HG03575 (cell line): ENCODE results near the gene STAT5B.

Source experiments
- ATAC-seq: cut with Tn5 transposase; IDR thresholded peaks from one replicate; pipeline ENCODE4 v1.9.1; 2021; ENCODE audit not compliant: unreplicated experiment, insufficient number of reproducible peaks, low FRiP score; ENCODE audit errors: extremely low read depth

The STAT5B gene

GRCh38 chr17:42169351-42169750, 106.8 kb downstream of the STAT5B start:
- no peak for ATAC-seq

GRCh38 chr17:42167807-42168206, 108.4 kb downstream of the STAT5B start:
- no peak for ATAC-seq

DNA sequence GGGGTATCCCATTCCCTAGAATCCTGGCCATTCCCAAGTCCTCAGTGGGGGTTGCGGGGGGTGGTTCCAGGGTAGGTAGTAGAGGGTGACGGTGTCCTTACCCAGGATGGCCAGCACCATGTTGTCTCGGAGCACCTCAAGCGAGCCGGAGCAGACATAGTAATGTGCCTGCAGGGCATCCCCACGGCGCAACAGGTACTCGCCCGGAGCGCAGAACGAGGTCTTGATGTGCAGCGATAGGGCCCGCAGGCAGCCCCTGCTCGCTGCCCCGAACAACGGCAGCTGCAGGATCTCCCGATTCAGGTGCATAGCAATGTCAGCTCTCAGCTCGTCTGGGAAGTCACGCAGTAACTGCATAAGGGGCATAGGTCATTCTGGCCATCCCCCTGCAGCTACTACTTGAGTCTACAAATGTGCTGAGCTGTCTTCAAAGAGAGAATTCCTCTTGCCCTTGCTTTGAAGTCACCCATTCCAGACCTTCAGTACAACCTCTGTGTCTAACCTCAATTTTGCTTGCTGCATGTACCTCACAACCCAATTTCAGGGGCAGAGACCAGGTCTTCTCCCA, 109.9 kb downstream of the STAT5B start:
- no peak for ATAC-seq

DNA sequence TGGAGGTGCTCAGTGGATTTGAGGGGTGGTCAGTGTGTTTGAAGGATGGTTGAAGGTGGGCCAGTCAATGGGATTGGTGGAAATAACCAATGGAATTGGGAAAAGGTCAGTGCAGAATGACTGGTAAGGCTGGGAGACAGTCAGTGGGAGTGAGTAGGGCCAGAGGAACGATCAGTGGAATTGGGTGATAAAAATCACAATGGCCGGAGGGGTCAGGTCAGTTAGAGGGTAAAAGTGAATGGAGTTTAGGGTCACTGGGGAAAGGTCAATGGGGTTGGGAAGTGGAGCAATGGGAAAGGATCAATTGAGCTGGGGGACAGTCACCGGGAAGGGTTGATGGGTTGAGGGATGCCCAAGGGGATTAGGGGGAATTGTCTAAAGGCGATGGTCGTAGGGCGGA, 110.4 kb downstream of the STAT5B start:
- no peak for ATAC-seq

GRCh38 chr17:42163696-42164407, 112.3 kb downstream of the STAT5B start:
- ATAC-seq = no peak

DNA sequence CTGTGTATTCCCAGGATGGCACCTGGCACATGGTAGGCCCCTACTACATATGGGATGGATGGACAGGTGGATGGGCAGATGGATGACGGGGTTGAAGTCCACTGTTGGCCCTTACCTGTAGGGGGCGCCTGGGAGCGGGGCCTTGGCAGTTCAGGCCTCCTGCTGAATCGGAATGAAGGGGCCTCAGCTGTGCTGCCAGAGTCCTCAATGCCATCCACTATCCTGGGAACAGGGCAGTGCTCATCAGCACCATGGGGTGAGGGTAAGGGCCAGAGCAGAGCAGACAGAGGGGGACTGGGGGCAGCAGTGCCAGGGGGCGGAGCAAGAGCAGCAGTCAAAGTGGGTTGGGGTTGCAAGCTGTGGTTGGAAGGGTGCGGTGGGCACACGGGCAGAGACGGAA, 113.1 kb downstream of the STAT5B start:
- no peak for ATAC-seq

DNA sequence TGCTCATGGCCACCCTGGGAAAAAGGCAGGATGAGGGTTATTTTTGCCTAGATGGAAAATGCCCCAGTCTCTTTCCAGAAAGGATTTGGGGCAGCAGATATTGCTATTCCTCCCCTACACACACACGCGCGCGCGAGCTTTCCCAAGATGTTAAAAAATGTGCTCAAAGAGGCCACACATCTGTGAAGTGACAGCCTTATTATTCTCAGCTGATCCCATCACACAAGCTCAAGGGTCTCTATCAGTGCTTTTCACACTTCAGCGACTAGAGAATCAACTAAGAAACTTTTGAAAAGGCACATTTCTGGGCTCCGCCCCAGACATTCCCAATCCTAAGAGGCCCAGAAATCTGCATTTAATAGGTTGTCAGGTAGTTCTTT, 115.7 kb downstream of the STAT5B start:
- no peak for ATAC-seq

DNA sequence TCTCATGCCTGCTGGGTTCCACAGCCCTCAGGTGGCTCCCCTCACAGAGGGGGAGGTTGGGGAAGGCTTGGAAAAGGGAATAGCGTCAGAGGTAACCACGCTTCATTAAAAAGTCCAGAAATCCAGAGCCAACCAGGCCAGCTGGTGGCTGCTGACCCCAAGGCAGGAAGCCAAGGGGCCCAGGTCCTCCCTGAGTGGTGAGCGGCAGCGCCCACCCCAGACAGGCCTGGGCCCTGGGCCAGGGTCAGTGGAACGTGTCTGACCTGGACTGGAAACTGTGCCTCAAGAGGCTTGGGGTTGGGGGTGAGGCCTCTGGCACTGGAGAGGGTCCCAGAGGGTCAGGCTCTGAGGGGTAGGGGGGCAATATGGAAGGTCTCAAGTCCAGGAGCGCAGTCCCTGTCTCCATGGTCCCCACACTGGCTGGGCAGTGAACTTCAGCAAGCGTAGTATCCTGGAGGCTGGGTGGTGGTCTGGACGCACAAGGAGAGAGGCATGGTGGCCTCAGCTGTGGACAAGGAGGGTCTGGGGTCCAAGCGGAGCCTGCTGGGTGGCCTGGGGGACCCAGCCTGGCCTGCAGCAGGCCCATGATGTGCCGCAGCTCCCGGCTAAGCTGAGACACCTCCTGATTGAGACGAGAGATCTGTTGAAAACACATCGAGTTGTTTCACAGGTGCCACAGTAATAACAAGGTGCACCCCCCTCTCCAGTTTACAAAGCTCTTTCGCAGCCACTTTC, 116.2 kb downstream of the STAT5B start:
- ATAC-seq = no peak

DNA sequence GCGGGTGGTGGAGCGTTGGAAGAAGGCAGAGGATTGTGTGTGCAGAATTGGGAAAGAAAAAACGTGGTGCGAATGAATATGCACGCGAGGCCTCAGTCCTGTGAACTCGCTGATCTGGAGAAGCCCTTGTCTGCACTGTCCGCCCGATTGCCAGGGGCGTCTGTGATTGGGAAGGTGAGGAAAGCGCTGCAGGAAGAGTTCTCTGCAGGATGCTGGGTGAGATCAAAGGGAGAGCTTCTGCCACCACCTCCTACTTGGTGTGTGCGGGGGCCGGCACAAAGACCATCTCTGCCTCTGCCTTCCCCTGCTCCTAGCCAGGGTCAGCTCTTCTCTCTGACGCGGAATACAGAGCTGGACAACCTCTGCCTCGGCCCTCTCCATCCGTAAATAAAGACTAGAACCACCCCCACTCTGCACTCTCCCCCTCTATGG, 120.6 kb downstream of the STAT5B start:
- no peak for ATAC-seq

DNA sequence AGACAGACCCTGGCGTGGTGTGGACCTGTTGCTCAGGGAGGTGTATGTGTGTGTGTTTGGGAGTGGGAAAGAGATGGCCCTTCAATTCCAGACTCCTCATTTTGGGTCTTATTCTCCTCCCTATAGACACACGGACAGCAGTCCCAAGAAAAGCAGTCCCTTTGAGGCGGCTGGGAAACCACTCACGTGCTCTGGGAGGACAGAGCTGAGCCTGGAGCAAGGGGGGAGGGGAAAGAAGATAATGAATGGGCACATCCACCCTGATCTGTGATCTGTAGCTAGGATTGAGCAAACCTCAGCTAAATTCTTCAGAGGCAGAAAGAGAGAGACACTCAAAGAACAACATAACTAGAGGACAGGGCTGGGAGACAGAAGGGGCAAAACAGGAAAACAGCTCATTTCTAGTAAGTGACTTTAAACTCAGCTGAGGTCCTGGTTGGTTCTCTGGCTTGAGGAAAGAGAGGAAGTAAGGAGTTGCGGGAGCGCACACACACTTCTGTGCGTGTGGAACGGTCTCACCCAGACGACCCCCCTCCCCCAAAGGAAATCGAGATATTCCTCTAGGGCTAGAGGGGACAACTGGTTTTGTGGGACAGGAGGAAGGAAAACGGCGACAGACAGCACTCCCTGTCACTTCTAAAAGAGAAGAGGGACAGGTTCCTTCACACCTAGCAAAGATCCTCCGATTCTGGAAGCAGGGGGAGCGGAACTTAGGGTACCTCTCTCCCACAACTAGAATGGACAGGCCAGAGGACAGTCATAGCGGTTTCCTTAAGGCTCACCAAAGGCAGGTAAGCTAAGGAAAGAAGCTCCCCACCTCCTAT, 122.1 kb downstream of the STAT5B start:
- ATAC-seq = no peak
